ENCODE measurements around the gene TMEM219. TPM values are rescaled to one million over a fixed set of nuclear protein-coding genes. Genes with fewer than 3 reads are reported as not detected.

The TMEM219 gene
- total and polyA plus RNA-seq, 10 of the 15 experiments (the other 5 are each of a cell fraction or from before 2014, with no cell fraction given) = 33.6 to 74.6 (median 56.5) TPM

DNA sequence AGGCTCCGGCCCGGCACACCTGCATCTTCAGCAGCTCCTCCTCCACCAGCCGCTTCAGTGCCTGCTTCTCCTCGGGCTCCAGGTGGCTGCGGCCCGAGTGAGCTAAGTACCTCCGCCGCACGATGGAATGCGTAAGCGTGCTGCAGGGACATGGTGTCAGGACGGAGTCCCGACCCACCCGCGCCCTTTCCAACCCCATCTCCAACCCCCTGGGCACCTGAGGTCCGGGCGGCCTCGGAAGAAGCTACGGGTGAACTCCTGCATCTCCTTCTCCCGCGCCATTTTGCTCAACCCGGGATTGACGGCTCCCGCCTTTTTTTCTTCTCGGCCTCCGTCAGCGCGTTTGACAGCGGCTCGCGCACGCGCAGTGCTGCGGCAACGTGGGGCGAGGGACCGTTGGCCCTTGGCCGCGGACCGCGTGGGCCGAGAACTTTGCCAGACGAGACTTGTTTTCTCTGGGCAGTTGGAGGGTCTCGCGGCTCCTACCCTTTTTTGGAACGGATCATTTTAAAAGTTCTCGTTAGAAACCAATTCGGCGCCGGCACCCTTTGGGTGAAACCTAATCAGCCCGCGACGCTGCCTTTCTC, 33.5 kb downstream of the TMEM219 start, which contains the start of gene HIRIP3 (continued):
- TF ChIP-seq, protein P1, sequence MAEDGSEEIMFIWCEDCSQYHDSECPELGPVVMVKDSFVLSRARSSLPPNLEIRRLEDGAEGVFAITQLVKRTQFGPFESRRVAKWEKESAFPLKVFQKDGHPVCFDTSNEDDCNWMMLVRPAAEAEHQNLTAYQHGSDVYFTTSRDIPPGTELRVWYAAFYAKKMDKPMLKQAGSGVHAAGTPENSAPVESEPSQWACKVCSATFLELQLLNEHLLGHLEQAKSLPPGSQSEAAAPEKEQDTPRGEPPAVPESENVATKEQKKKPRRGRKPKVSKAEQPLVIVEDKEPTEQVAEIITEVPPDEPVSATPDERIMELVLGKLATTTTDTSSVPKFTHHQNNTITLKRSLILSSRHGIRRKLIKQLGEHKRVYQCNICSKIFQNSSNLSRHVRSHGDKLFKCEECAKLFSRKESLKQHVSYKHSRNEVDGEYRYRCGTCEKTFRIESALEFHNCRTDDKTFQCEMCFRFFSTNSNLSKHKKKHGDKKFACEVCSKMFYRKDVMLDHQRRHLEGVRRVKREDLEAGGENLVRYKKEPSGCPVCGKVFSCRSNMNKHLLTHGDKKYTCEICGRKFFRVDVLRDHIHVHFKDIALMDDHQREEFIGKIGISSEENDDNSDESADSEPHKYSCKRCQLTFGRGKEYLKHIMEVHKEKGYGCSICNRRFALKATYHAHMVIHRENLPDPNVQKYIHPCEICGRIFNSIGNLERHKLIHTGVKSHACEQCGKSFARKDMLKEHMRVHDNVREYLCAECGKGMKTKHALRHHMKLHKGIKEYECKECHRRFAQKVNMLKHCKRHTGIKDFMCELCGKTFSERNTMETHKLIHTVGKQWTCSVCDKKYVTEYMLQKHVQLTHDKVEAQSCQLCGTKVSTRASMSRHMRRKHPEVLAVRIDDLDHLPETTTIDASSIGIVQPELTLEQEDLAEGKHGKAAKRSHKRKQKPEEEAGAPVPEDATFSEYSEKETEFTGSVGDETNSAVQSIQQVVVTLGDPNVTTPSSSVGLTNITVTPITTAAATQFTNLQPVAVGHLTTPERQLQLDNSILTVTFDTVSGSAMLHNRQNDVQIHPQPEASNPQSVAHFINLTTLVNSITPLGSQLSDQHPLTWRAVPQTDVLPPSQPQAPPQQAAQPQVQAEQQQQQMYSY (CRISPR knock-in tag; IDR thresholded peaks at IDR 0.05) = no peak
- peak; percentile 90; the same call in 1 of the 2 replicates for TF ChIP-seq MXI1 (IDR thresholded peaks at IDR 0.05; ENCODE audit: low read depth, low read length)
- no peak; the same call in none of the 2 replicates for TF ChIP-seq RB1 (IDR thresholded peaks at IDR 0.05; ENCODE audit: borderline replicate concordance)
- no peak for TF ChIP-seq SUPT20H (IDR thresholded peaks at IDR 0.05; ENCODE audit: borderline replicate concordance, control insufficient read depth, low read depth, low read length)
- no peak for TF ChIP-seq FOS (IDR thresholded peaks at IDR 0.05; ENCODE audit: borderline replicate concordance, extremely low read depth, insufficient read length)
- TF ChIP-seq YBX1 (IDR thresholded peaks at IDR 0.05) = no peak
- peak; percentile 18; the same call in 1 of the 2 replicates for TF ChIP-seq DPF2 (IDR thresholded peaks at IDR 0.05)
- TF ChIP-seq NFYA (IDR thresholded peaks at IDR 0.05; ENCODE audit: borderline replicate concordance, low read depth, low read length) = no peak
- TF ChIP-seq MEF2B (IDR thresholded peaks at IDR 0.05; ENCODE audit: partially characterized antibody, poor library complexity, severe bottlenecking) = no peak
- TF ChIP-seq, protein P2, sequence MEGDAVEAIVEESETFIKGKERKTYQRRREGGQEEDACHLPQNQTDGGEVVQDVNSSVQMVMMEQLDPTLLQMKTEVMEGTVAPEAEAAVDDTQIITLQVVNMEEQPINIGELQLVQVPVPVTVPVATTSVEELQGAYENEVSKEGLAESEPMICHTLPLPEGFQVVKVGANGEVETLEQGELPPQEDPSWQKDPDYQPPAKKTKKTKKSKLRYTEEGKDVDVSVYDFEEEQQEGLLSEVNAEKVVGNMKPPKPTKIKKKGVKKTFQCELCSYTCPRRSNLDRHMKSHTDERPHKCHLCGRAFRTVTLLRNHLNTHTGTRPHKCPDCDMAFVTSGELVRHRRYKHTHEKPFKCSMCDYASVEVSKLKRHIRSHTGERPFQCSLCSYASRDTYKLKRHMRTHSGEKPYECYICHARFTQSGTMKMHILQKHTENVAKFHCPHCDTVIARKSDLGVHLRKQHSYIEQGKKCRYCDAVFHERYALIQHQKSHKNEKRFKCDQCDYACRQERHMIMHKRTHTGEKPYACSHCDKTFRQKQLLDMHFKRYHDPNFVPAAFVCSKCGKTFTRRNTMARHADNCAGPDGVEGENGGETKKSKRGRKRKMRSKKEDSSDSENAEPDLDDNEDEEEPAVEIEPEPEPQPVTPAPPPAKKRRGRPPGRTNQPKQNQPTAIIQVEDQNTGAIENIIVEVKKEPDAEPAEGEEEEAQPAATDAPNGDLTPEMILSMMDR (IDR thresholded peaks at IDR 0.05 in 2 of 3, conservative IDR thresholded peaks at IDR 0.05 in 1 of 3; ENCODE audit: control insufficient read depth in 2 of 3, extremely low read depth in 1 of 3, insufficient read depth in 1 of 3, low read depth in 3 of 3, low read length in 3 of 3) = no peak
- TF ChIP-seq TCF3 (IDR thresholded peaks at IDR 0.05; ENCODE audit: borderline replicate concordance, insufficient read depth, low read depth, low read length) = peak; percentile 70; the same call in 1 of the 2 replicates
- TF ChIP-seq NFYB (IDR thresholded peaks at IDR 0.05; ENCODE audit: insufficient read depth, low read depth, low read length) = no peak
- TF ChIP-seq IRF4 (IDR thresholded peaks at IDR 0.05; ENCODE audit: low read depth, low read length) = no peak
- peak; percentile 82; the same call in 1 of the 2 replicates for TF ChIP-seq TAF1 (IDR thresholded peaks at IDR 0.05; ENCODE audit: borderline replicate concordance, low read depth, low read length)
- no peak for TF ChIP-seq PAX8 (IDR thresholded peaks at IDR 0.05)
- TF ChIP-seq, protein P3, sequence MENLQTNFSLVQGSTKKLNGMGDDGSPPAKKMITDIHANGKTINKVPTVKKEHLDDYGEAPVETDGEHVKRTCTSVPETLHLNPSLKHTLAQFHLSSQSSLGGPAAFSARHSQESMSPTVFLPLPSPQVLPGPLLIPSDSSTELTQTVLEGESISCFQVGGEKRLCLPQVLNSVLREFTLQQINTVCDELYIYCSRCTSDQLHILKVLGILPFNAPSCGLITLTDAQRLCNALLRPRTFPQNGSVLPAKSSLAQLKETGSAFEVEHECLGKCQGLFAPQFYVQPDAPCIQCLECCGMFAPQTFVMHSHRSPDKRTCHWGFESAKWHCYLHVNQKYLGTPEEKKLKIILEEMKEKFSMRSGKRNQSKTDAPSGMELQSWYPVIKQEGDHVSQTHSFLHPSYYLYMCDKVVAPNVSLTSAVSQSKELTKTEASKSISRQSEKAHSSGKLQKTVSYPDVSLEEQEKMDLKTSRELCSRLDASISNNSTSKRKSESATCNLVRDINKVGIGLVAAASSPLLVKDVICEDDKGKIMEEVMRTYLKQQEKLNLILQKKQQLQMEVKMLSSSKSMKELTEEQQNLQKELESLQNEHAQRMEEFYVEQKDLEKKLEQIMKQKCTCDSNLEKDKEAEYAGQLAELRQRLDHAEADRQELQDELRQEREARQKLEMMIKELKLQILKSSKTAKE (IDR thresholded peaks at IDR 0.05; ENCODE audit: low read depth, poor library complexity, severe bottlenecking) = no peak
- no peak for TF ChIP-seq MEF2A (IDR thresholded peaks at IDR 0.05; ENCODE audit: insufficient read depth, low read depth, low read length)
- no peak for TF ChIP-seq MTA2 (IDR thresholded peaks at IDR 0.05; ENCODE audit: low read depth)
- TF ChIP-seq BCL11A (IDR thresholded peaks at IDR 0.05; ENCODE audit: low read depth, low read length) = no peak

Measured in GM12878 (cell line).